ENCODE results near the gene MUC2.

The MUC2 gene

GRCh38 chr11:1036931-1037330 is 37.7 kb upstream of the MUC2 start:
- no peak for DNase-seq

- no peak for DNase-seq
Measured at GRCh38 chr11:1037506-1038055, 37.1 kb upstream of the MUC2 start.

- DNase-seq: no peak
Measured at GRCh38 chr11:1038361-1038760, 36.3 kb upstream of the MUC2 start.

- DNase-seq: no peak
Measured at GRCh38 chr11:1038921-1039320, 35.8 kb upstream of the MUC2 start.

- no peak for DNase-seq
Measured at GRCh38 chr11:1039481-1040427, 34.9 kb upstream of the MUC2 start.

- DNase-seq: no peak
Measured at GRCh38 chr11:1040428-1041148, 34.1 kb upstream of the MUC2 start.

GRCh38 chr11:1041149-1041467 is 33.6 kb upstream of the MUC2 start:
- no peak for DNase-seq

- no peak for DNase-seq
Measured at GRCh38 chr11:1041471-1041870, 33.2 kb upstream of the MUC2 start.

GRCh38 chr11:1041936-1042608 is 32.6 kb upstream of the MUC2 start:
- DNase-seq: no peak

- DNase-seq: no peak
Measured at GRCh38 chr11:1042626-1043562, 31.8 kb upstream of the MUC2 start.

GRCh38 chr11:1043563-1044096 is 31.0 kb upstream of the MUC2 start:
- no peak for DNase-seq

GRCh38 chr11:1044160-1044559 is 30.5 kb upstream of the MUC2 start:
- no peak for DNase-seq

- DNase-seq: no peak
Measured at GRCh38 chr11:1047595-1048156, 27.0 kb upstream of the MUC2 start.

GRCh38 chr11:1048375-1049070 is 26.2 kb upstream of the MUC2 start:
- DNase-seq: no peak

GRCh38 chr11:1049071-1049405 is 25.6 kb upstream of the MUC2 start:
- no peak for DNase-seq

- no peak for DNase-seq
Measured at GRCh38 chr11:1049431-1049891, 25.2 kb upstream of the MUC2 start.

GRCh38 chr11:1049911-1050580 is 24.6 kb upstream of the MUC2 start:
- DNase-seq: no peak

- DNase-seq: peak; percentile 66
Measured at GRCh38 chr11:1050581-1051355, 23.9 kb upstream of the MUC2 start.

GRCh38 chr11:1051356-1052132 is 23.1 kb upstream of the MUC2 start:
- DNase-seq: no peak
